AG09309 (cell line): ENCODE results near the gene LRP1-AS.

Experiments
- DNase-seq: peaks from one replicate; pipeline ENCODE4 v3.0.0-alpha.2; 2010; ENCODE audit warnings: low read depth
- H3K4me3 ChIP-seq: 2 replicates; pipeline ENCODE4 v1.5.1; 2011; ENCODE audit warnings: mild to moderate bottlenecking, low read depth, low read length, moderate library complexity; ENCODE audit not compliant: control insufficient read depth
- TF ChIP-seq, protein P1 (sequence below): IDR thresholded peaks from 2 replicates; pipeline ENCODE4 v1.5.1; 2011; ENCODE audit warnings: mild to moderate bottlenecking, low read depth, low read length, inconsistent platforms; ENCODE audit not compliant: insufficient read depth, control insufficient read depth; ENCODE audit errors: missing control alignments

The LRP1-AS gene

DNA sequence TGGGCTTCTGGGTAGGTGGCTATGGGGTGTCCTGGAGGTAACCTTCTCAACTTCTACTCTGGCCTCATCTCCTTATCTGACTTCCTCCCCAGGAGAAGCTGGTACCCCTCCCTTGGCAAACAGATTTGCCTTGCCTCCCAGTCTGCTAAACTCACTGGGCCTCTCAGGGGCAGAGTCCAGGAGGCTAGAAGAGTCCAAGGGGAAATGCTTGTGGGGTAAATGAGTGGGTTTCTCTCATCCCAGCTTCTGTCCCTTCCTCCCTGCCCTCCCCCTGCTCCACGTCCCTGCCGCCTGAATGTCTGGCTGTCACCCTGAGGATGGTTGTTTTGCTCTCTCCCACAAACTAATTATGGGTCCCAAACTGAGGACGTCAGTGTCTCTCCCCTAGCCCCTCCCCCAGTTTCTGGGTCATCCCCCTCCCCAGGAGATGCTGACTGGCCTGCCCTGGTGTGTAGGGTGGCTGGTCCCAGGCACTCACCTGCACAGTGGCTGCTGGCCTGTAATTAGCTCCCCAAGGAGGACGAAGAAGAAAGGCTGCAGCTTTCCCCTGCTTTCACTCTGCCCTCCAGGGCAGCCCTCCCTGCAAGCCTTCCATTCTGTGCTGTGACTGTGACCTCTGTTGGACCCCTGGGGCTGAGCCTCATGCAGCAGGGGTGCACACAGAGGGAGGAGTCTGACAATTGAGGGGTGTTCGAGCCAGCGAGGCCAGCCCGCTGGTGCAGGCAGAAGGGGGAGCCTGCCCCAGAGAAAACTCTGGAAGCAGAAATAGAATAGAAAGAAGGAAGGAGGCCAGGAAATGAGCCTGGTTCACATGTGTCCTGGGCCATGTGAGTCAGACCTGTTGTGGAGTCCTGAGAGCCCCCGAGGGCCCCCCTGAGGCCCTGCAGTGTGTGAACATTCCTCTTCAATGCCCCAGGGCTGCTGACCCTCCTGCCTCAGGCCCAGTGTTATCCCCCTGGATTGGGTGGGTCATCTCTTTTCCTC lies at the start of gene LRP1-AS:
Gene LRP1-AS, minus strand, starts transcription at position 659 of the 984 bp plus-strand sequence.
- TF ChIP-seq, protein P1, sequence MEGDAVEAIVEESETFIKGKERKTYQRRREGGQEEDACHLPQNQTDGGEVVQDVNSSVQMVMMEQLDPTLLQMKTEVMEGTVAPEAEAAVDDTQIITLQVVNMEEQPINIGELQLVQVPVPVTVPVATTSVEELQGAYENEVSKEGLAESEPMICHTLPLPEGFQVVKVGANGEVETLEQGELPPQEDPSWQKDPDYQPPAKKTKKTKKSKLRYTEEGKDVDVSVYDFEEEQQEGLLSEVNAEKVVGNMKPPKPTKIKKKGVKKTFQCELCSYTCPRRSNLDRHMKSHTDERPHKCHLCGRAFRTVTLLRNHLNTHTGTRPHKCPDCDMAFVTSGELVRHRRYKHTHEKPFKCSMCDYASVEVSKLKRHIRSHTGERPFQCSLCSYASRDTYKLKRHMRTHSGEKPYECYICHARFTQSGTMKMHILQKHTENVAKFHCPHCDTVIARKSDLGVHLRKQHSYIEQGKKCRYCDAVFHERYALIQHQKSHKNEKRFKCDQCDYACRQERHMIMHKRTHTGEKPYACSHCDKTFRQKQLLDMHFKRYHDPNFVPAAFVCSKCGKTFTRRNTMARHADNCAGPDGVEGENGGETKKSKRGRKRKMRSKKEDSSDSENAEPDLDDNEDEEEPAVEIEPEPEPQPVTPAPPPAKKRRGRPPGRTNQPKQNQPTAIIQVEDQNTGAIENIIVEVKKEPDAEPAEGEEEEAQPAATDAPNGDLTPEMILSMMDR, result no peak
- no peak for DNase-seq
- H3K4me3 ChIP-seq, result no peak within 1 kb of the TSS

DNA sequence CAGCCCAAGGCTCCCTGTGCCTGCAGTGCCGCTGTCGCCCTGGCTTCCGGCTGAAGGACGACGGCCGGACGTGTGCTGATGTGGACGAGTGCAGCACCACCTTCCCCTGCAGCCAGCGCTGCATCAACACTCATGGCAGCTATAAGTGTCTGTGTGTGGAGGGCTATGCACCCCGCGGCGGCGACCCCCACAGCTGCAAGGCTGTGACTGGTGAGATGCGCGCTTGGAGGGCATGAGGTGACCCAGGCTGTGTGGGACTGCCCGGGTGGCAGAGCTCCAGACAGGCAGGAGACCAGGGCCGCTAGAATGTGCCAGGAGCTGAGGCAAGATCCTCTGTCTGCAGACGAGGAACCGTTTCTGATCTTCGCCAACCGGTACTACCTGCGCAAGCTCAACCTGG lies 49.5 kb upstream of the LRP1-AS start:
- H3K4me3 ChIP-seq, result no peak overlapping the region
- TF ChIP-seq, protein P1, result no peak
- DNase-seq, result no peak

DNA sequence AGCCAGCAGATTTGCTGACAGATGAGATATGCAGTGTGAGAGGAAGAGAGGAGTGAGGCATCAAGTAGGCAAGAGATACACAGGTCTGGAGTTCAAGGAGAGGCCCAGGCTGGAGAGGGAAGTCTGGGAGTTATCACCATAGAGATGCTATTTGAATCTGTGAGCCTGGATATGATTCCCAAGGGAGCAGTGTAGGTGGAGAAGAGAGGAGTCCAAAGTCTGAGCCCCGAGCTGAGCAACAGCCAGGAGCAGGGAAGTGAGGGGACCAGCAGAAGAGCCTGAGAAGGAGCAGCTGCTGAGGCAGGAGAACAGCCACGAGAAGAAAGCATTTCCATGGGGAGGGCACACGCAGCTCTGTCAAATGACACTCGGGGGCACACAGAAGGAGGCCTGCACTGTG lies 49.0 kb upstream of the LRP1-AS start:
- DNase-seq, result no peak
- TF ChIP-seq, protein P1, result no peak
- no peak overlapping the region for H3K4me3 ChIP-seq

DNA sequence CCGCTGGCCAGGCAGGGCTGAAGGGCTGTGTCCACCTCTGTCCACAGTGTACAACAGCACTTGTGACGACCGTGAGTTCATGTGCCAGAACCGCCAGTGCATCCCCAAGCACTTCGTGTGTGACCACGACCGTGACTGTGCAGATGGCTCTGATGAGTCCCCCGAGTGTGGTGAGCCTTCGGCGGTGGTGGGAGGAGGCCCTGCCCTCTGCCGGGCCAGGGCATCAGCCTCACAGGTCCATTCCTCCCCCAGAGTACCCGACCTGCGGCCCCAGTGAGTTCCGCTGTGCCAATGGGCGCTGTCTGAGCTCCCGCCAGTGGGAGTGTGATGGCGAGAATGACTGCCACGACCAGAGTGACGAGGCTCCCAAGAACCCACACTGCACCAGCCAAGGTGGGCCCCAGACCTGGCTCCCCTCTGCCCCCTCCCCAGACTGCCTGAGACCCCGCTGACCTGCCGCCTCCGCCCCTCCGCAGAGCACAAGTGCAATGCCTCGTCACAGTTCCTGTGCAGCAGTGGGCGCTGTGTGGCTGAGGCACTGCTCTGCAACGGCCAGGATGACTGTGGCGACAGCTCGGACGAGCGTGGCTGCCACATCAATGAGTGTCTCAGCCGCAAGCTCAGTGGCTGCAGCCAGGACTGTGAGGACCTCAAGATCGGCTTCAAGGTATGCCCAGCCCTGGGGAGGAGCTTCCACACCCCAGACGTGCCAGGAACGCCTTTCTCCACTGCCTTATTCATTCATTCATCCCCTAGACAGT lies 48.4 kb upstream of the LRP1-AS start:
- TF ChIP-seq, protein P1, result no peak
- H3K4me3 ChIP-seq, result no peak overlapping the region
- no peak for DNase-seq

DNA sequence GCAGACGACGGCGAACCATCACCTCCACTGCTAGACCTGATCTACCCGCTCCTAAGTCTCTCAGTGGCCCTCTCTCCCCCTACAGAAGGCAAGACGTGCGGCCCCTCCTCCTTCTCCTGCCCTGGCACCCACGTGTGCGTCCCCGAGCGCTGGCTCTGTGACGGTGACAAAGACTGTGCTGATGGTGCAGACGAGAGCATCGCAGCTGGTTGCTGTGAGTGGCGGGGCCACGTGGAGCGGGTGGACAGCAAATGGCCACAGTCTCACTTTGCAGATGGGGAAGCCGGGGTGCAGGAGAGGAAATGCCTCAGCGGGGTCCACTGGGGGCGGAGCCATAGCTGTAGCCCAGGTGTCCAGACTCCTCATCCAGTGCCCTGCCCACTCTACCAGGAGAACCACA lies 47.8 kb upstream of the LRP1-AS start:
- DNase-seq, result no peak
- no peak overlapping the region for H3K4me3 ChIP-seq
- TF ChIP-seq, protein P1, result no peak

DNA sequence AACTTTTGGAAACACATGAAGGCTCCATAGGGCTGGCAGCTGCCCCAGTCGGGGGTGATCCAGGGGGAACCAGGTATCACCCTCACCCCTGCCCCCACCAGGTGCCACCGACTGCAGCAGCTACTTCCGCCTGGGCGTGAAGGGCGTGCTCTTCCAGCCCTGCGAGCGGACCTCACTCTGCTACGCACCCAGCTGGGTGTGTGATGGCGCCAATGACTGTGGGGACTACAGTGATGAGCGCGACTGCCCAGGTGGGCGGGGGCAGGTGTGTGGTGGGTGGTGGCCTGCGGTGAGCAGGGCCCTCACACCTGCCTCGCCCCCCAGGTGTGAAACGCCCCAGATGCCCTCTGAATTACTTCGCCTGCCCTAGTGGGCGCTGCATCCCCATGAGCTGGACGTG lies 46.8 kb upstream of the LRP1-AS start:
- no peak overlapping the region for H3K4me3 ChIP-seq
- TF ChIP-seq, protein P1, result no peak
- no peak for DNase-seq
